LoVo (cell line): ENCODE data around the gene AP5Z1.

ENCODE experiments used
- DNase-seq: peaks from one replicate; pipeline ENCODE4 v3.0.0-alpha.2; 2016; ENCODE audit warnings: low spot score

AP5Z1 gene

DNA sequence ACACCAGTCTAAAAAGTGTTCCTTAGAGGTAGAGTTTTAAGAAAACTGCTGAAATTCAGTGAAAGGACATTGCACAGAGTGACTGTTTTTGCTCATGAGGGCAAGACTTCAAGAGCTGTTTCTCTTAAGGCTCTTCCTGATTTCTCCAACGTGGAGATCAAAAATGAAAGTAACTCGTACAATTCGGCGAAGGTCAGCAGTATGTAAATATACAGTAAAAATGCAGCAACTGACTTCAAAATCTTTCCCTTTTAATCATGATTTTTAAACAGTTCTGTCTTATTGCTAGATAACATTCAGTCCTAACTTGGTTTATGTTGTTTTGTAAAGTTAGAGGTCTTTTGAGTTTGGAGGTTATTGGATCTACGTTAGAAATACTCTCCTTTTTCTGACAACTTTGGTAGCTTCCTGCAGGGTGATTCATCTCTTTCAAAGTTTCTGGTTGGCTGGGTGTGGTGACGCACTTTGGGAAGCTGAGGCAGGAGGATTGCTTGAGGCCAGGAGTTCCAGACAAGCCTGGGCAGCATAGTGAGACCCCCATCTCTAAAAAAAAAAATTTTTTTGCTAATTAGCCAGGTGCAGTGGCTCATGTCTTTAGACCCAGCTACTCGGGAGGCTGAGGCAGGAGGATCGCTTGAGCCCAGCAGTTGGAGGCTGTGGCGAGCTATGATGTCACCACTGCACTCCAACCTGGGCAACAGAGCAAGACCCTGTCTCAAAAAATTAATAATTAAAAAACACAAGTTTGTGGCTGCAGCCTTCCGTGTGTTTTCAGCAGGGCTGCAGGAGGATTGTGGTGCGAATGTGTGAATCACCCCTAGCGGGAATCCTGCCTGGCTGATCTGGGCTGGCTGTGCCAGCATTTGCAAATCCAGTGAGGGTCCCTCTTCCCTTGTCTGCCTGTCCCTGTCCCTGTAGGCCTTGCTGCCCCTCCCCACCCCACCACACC lies 29.2 kb upstream of the AP5Z1 start:
- peak; percentile 44 for DNase-seq

DNA sequence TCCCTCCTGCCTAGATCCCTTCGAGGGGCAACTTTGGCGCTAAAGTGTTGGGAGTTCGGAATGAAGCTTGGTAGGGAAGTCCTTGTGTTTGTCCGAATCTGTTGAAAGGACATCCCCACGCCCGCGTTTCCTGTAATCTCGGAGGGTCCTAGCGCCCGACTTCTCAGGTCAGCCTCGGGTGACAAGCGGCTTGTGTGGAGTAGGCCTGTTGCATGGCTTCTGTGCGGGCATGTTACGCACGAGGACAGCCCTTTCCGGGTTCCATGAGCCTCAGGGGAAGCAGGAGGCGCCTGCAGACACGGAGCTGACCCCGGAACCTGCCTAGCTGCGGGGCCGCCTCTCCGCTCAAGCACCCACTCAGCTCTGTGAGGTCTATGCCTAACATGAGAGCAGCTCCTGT lies 28.4 kb upstream of the AP5Z1 start:
- no peak for DNase-seq

DNA sequence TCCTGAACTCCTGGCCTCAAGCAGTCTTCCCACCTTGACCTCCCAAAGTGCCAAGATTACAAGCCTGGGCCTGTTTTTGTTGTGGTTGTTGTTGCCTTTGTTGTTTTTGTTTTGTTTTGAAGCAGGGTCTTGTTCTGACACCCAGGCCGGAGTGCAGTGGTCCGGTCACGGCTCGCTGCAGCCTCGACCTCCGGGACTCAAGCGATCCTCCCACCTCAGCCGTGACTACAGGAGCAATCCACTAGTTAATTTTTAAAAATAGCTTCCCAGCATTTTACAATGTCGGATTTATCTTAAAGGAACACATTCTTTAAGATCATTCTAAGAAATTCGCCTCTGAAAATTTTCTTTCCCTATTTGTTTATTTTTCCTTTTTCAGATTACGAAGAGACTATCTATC lies 27.7 kb upstream of the AP5Z1 start:
- no peak for DNase-seq

DNA sequence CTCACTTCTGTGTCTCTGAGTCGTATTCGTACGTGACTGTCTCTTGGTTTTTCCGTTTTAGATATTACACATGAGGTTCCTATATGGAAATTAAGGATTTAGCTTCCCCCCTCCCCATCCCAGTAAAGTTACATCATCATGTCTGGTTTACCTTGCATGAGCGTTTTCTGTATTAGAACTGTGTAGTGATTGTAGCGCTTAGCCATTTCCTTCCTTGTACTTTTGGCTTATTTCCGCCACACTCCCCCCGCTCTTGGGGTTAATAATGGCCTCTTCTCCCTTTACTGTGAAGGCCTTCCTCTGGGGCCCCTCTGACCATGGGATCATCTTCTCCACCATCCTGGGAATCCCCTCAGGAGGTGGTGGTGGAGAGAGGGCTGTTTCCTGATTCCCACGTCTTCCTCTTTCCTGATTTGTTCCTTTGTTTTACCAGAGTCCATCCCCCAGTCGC lies 27.2 kb upstream of the AP5Z1 start:
- no peak for DNase-seq

DNA sequence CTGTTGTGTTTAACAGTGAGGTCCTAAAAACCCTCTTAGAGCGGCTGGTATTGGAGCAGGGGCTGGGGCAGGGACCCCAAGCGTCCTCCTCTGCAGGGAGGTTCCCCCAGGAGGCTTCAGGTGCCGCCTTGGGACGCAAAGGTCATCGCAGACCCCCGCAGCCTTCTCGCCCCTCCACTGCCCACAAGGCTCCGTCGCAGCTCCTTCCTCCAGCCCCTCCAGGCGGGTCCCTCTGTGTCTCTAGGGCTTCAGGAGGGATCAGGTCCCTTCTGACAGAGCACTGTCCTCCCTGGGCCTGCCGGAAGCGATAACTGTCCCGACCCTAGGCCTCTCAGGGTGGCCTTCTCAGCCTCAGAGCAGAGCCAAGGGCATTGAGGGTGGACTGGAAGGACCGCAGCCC lies 26.1 kb upstream of the AP5Z1 start:
- DNase-seq, result no peak

DNA sequence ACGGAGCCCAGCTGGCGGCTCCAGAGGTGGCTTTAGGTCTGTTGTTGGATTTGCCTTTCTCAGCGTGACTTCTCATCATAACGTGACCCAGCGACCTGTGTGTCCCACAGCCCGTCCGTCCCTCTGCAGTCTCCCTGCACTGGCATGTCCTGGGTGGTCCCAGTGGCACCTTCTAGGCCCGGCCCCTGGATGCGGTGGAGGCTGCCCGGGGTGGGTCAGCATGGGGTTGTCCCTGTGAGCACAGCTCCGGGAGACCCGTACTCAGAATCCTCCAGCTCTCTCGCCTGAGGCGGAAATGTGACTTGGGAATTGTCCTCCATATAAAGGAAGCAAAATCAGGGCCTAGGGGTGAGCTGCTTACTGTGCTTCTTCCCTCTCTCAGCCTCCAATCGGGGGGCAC lies 25.6 kb upstream of the AP5Z1 start:
- no peak for DNase-seq

DNA sequence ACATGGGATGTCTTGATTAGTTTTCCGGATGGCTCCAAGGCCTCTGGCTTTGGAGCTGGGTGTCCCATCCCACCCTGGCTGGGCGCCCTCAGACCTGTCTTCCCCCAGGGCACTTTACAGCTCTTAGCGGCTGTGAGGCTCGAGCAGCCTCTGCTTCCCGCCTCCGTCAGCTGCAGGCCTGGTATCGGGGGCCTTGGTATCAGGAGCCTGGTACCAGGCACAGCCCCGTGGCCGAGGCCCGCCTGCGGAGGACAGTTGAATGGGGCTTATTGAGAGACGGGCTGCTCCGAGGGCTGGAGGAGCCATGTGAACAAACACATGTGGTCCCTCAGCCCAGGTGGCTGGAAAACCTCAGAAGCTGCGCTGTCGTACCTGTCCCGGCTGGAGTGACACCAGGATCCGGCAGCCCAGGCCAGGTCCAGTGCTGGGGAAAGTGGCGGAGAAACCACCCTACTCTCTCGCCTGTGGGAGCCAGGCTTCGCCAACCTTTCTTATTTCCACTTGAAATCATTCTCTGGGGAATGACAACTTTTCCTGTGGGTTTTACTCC lies 23.9 kb upstream of the AP5Z1 start:
- DNase-seq, result no peak

DNA sequence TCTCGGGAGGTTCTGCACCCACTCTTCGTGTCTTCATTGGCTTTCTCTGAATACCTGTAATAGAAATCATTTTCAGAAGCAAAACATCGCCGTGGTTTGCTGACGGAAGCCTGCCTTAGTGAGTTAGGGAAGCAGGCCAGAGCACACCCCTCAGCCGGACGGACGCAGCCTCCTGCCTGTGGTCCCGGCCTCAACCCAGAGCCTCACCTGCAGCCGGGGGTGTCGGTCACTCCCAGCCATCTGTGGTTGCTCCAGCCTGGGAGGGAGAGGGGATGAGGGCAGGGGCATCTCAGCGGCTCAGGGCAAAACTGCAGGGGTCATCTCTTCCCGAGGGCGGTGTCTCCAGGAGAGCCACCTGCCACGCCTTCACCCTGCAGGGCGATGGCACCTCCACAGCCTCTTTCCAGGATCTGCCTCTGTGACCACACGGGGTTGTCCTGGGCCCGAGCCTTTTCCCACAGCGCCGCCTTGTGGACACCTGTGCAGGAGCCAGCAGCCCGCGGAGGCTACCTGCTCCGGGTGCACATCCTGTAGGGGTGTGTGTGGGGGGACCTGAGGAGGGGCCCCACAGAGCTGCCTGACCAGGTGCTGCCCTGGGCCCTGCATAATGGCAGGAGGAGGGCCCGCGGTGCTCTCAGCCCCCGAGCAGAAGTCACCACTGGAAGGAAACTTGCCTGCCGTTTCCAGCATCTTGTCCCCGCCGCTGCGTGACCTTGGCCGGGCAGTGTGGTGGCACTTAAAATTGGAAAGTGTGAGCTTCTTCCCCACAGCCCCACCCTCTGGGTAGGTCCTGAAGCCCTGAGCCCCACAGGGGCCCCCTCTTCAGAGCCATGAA lies 21.6 kb upstream of the AP5Z1 start:
- peak; percentile 61 for DNase-seq

DNA sequence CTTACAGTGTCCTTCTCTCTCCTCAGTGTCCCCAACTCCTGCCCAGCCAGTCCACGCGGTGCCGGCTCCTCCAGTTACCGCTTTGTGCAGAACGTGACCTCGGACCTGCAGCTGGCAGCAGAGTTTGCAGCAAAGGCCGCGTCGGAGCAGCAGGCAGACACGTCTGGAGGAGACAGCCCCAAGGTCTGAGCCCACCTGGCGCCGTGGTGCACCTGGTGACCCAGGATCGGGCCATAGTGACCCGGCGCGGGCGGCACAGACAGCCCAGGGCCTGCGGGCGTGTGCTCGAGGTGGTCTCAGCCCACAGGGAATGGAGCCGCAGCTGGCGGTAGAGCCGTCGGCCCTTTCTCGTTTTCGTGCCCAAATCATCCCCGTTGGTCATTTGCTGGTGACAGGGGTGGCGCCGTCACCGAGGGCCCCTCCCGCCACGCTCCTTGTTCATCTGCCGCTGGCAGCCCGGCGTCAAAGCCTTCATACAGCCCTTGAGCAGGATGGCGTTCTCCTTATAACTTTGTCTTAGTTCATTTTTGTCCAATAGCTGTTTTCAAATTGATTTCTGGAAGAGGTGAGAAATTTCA lies 20.9 kb upstream of the AP5Z1 start:
- DNase-seq, result no peak

DNA sequence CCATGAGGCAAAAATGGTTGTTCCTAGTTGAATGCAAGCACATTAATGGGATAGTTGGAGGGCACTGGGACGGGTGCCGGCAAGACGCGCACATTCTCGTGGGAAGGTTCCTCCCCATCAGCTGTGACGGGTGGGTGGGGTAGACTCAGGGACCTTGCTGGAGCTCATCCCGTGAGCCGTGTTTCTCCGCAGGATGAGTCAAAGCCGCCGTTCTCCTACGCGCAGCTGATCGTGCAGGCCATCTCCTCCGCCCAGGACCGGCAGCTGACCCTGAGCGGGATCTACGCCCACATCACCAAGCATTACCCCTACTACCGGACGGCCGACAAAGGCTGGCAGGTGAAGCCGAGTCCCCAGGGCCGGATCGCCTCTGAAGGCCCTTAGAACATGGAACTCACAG lies 20.4 kb upstream of the AP5Z1 start:
- no peak for DNase-seq

DNA sequence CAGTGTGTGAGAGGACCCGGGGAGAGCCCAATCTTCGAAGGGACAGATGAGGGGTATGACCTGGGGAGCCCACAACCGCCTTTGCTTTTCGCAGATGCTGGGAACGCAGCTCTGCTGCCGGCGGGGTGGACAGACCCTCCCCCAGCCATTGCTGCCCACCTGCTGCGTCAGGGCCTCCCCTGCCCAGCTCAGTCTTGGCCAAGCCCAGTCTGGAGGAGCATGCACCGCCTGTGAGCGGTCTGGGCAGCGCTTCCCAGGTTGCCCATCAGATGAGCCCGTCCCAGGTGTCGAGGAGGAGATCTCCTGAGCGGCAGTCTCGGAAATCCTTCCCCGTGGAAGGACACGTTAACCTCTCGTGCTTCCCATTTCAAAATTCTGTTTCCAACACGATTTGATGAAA lies 17.3 kb upstream of the AP5Z1 start:
- no peak for DNase-seq

DNA sequence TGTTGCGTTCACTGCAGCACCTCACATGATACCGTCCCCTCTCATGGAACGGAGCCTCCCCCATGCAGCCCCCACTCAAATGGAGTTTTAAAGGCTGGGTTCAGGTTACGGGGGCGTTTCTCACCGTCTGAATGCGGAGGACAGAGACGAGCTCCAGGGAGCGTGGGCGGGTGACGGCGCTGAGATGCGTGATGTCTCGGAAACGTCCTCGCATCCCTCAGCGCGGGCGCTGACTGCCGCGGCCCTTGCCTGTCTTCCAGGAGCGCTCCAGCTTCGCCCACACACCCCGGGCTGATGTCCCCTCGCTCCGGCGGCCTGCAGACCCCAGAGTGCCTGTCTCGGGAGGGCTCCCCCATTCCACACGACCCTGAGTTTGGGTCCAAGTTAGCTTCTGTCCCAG lies 16.6 kb upstream of the AP5Z1 start:
- no peak for DNase-seq

DNA sequence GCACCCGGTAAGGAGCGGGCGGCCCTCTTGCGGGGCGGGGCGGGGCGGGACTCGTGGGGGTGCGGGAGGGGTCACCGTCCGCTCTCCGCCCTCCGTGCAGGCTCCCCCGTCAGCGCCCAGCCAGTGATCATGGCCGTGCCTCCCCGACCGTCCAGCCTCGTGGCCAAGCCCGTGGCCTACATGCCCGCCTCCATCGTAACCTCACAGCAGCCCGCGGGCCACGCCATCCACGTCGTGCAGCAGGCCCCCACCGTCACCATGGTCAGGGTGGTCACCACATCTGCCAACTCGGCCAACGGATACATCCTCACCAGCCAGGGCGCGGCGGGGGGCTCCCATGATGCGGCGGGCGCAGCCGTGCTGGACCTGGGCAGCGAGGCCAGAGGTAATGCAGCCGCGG lies 16.2 kb upstream of the AP5Z1 start:
- no peak for DNase-seq

DNA sequence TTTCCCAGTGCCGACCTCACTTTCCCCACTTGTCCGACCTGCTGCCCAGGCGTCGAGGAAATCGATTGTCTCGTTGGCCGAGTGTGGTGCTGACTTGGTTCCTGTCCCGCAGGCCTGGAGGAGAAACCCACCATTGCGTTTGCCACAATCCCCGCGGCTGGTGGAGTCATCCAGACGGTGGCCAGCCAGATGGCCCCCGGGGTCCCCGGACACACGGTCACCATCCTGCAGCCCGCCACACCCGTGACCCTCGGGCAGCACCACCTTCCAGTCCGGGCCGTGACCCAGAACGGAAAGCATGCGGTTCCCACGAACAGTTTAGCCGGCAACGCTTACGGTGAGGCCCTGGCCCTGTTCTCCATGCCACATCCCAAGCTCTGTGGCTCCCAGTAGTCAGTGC lies 14.5 kb upstream of the AP5Z1 start:
- DNase-seq, result no peak

DNA sequence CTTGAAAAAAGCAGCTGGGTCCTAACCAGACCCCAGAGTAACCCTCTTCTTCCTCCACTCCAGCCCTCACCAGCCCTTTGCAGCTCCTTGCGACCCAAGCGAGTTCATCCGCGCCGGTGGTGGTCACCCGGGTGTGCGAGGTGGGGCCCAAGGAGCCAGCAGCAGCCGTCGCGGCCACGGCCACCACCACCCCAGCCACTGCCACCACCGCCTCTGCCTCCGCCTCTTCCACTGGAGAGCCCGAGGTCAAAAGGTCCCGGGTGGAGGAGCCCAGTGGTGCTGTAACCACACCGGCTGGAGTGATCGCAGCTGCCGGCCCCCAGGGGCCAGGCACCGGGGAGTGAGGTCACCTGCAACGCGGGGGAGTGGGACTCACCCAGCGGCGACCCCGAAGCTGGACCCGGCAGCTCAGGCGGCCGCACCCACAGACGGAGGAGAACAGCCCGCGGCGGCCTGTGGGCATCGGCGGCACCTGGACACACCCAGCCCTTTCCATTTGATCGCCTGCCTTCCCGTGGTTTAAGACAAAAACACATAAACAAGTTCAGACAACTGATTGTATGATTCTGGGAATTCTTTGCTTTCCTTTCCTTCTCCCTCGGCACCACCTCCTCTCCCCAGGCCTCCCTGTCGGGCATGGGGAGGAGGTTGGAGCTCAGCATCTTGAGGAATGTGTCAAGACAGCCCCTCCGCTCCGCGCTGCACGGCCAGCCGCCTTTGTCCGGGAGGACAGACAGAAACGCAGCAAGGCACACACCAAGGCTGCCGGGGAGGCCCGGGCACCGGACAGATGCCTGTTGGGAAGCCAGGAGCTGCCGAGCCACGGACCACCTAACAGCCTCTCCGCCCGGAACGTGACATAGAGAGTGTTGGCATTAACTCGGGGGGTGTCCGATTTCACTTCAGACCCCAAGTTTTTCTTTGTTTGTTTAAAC lies 13.0 kb upstream of the AP5Z1 start:
- DNase-seq, result no peak

DNA sequence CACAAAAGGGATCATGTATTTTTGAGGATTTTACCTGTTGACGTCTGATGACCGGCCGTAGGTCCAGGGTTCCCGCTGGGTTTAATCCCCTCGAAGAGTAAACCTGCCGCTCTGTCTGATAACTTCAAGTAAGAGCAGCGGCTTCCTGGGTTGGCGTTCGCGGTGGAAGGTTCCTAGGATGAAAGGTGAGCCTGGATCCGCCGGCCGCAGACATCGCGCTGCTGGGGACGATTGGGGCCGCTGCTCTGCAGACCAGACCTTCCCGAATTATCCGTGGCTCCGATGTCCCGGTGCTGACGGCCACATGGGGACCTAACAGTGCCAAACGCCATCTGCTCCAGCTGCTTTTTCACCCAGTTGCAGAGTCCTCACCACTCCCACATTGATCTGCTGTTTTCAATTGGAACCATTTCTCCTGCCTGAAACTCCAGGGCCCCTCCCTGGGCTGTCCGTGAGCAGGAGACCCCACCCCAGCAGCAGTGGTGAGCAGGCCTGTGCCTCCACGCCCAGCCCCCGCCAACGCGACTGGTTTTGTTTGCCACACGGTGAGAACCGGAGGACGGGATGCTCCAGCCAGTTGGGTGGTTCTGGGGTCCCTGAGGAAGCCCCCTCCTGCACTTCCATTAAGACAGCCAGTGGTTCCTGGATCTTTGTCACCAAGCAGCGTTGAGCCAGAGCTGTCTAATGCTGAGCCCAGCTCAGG lies 12.2 kb upstream of the AP5Z1 start:
- DNase-seq, result no peak

DNA sequence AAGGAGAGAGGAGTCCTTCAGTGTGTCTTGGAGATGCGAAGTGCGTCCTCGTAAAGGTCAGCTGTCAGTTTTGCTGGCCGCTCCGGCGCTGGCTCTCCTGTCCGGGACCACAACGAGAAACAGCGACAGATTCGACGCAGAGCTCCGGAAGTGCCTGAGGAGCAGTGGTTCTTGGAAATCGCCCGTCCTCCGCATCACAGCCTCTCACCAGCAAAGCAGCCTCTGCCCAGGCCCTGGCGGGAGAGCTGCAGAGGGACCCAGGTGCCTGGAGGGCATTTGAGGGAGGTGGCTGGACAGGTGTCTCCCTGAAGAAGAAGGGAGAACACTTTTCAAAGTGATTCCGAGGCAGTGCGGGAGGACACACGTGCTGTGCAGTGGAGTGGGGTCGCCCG lies 11.6 kb upstream of the AP5Z1 start:
- DNase-seq, result no peak

DNA sequence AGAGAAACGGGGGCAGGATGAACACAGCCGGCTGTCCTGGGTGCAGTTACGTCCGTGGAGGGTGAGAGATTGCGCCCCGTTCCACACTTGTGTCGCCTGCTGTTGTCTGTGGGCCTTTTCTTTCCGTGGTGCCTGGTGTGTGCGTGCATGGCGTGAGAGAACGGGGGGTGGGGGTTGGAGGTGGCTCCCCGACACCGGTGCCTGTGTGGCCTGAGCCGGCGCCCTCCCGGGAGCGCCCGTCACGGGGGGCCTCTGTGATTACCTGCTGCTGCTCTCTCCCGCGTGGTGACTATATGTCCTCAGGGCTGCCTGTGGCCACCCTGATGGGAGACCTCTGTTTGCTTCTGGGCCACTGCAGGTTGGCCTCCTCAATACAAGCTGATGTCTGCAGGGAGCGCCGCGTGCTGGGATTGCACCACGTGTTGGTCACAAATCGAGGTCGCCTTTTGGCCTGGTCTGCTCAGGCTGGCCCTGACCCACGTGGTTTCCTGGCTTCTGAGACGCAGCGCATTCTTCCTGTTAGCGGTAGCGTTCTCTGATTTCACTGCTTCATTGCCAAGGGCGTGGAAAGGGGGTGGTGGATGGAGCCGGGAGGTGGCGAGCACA lies 10.9 kb upstream of the AP5Z1 start:
- no peak for DNase-seq

DNA sequence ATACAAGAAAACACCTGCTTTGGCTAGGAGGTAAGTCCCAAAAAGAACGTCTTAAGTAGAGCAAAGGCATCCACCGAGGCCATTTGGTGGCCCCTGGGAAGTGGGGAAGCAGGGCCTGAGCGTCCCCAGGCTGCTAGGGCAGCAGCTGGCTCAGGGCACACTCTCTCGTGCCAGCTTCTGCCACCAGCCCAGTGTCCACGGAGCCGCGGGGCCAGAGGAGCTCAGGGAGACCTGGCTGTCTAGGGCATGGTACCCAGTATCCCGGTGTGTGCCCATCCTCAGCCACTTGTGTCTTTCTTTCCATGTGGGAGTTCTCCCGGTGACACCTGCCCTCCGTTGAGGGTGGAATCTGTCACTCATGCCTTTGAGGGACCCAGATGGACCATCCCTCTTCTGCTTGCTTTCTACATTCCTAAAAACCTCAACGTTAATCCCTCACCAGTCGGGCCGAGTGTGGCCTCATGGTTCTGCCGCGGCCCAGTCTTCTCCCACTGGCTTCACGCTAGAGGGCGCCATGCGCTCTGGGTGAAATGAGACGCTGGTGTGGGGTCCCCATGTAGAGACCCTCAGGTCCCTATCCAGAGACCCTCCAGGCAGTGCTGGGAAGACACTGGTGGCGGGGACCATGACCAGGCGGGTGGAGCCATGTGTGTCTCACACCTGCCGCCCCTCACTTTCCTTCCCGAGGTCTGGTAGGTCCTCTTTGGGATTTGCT lies 9.5 kb upstream of the AP5Z1 start:
- DNase-seq, result no peak
